Measurements from ENCODE around the gene ZBTB40.

ZBTB40 gene

DNA sequence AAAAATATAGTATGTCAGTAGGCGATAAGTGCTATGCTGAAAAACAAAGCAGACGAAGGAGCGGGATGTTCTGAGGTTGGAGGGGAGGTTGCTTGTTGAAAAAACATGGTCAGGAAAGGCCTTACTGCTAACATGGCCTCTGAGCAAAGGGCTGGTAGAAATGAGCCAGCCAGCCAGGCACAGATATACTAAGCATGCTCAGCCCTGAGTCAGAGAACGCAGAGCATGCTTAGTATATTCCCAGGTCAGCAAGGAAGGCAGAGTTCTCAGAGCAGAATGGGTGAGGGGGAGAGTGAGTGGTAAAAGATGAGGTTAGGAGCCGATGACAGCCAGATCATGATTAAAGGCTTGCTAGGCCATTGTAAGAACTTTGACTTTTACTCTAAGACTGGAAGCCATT, 36.7 kb downstream of the ZBTB40 start:
- Histone ChIP-seq H3K4me1 (ENCODE audit: low read length) (peaks cover 23% of the 10 kb centered on the region), H3K4me2 (ENCODE audit: low read depth, low read length) (no peak overlapping the region), H3K79me2 (ENCODE audit: low read length) (peaks cover 68% of the 10 kb centered on the region), H2AFZ (ENCODE audit: low read length) (no peak overlapping the region), H3K9me3 (replicated peaks; ENCODE audit: insufficient read depth, low read length) (no peaks in the 10 kb centered on the region), H3K4me3 (ENCODE audit: low read length) (no peak overlapping the region), H4K20me1 (ENCODE audit: insufficient read depth, low read length) (no peaks in the 10 kb centered on the region), H3K9ac (ENCODE audit: low read length) (no peak overlapping the region), H3K9me2 (replicated peaks; ENCODE audit: insufficient read depth, low read length) (no peaks in the 10 kb centered on the region), H3K27me3 (replicated peaks; ENCODE audit: insufficient read depth, low read length) (no peaks in the 10 kb centered on the region), H3K27ac (ENCODE audit: low read length) (no peak overlapping the region), H3F3A (ENCODE audit: insufficient read depth, low read length) (peaks cover 7% of the 10 kb centered on the region; the same call in 1 of the 2 replicates), H3K36me3 (replicated peaks; ENCODE audit: insufficient read depth, low read length) (no peaks in the 10 kb centered on the region)
- DNase-seq, result no peak
- TF ChIP-seq EZH2phosphoT487 (IDR thresholded peaks at IDR 0.05; ENCODE audit: low read length) (no peak), EZH2 (optimal IDR thresholded peaks at IDR 0.05; ENCODE audit: low read depth, low read length) (no peak), CTCF (IDR thresholded peaks at IDR 0.05; ENCODE audit: low read length) (no peak)

- no peaks in the 10 kb centered on the region for H3K27me3 ChIP-seq (replicated peaks; ENCODE audit: insufficient read depth, low read length)
- H3K79me2 ChIP-seq (ENCODE audit: low read length), result peaks cover 62% of the 10 kb centered on the region
- peaks cover 33% of the 10 kb centered on the region for H3K4me1 ChIP-seq (ENCODE audit: low read length)
- H2AFZ ChIP-seq (ENCODE audit: low read length), result no peak overlapping the region
- H3K9me3 ChIP-seq (replicated peaks; ENCODE audit: insufficient read depth, low read length), result no peaks in the 10 kb centered on the region
- TF ChIP-seq EZH2phosphoT487 (IDR thresholded peaks at IDR 0.05; ENCODE audit: low read length) (no peak), CTCF (IDR thresholded peaks at IDR 0.05; ENCODE audit: low read length) (no peak), EZH2 (optimal IDR thresholded peaks at IDR 0.05; ENCODE audit: low read depth, low read length) (no peak)
- no peak overlapping the region for H3K9ac ChIP-seq (ENCODE audit: low read length)
- peaks cover 16% of the 10 kb centered on the region for H3F3A ChIP-seq (ENCODE audit: insufficient read depth, low read length)
- no peak for DNase-seq
- H3K36me3 ChIP-seq (replicated peaks; ENCODE audit: insufficient read depth, low read length), result no peaks in the 10 kb centered on the region
- no peak overlapping the region for H3K4me2 ChIP-seq (ENCODE audit: low read depth, low read length)
- H3K9me2 ChIP-seq (replicated peaks; ENCODE audit: insufficient read depth, low read length), result no peaks in the 10 kb centered on the region
- H3K4me3 ChIP-seq (ENCODE audit: low read length), result no peak overlapping the region
- no peak overlapping the region for H3K27ac ChIP-seq (ENCODE audit: low read length)
- no peaks in the 10 kb centered on the region for H4K20me1 ChIP-seq (ENCODE audit: insufficient read depth, low read length)
Measured at GRCh38 chr1:22489278-22489677, 37.6 kb downstream of the ZBTB40 start.

DNA sequence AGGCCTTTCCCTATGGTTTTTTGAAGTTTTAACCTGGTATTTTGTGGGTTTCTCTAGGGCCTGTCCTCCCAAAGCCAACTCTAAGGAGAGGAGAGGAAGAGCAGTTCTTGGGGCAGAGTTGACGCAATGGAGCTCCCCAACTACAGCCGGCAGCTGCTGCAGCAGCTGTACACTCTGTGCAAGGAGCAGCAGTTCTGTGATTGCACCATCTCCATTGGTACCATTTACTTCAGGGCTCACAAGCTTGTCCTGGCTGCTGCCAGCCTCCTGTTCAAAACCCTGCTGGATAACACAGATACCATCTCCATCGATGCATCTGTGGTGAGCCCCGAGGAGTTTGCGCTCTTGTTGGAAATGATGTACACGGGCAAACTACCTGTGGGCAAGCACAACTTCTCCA, 38.2 kb downstream of the ZBTB40 start:
- Histone ChIP-seq H3K9me2 (replicated peaks; ENCODE audit: insufficient read depth, low read length) (no peaks in the 10 kb centered on the region), H2AFZ (ENCODE audit: low read length) (no peak overlapping the region), H4K20me1 (ENCODE audit: insufficient read depth, low read length) (no peaks in the 10 kb centered on the region), H3K9me3 (replicated peaks; ENCODE audit: insufficient read depth, low read length) (no peaks in the 10 kb centered on the region), H3K27me3 (replicated peaks; ENCODE audit: insufficient read depth, low read length) (no peaks in the 10 kb centered on the region), H3K36me3 (replicated peaks; ENCODE audit: insufficient read depth, low read length) (no peaks in the 10 kb centered on the region), H3K4me3 (ENCODE audit: low read length) (no peak overlapping the region), H3K4me2 (ENCODE audit: low read depth, low read length) (no peak overlapping the region), H3K9ac (ENCODE audit: low read length) (no peak overlapping the region), H3K27ac (ENCODE audit: low read length) (no peak overlapping the region), H3K4me1 (ENCODE audit: low read length) (peaks cover 38% of the 10 kb centered on the region), H3K79me2 (ENCODE audit: low read length) (peaks cover 56% of the 10 kb centered on the region), H3F3A (ENCODE audit: insufficient read depth, low read length) (peaks cover 21% of the 10 kb centered on the region)
- TF ChIP-seq EZH2 (optimal IDR thresholded peaks at IDR 0.05; ENCODE audit: low read depth, low read length) (no peak), CTCF (IDR thresholded peaks at IDR 0.05; ENCODE audit: low read length) (no peak), EZH2phosphoT487 (IDR thresholded peaks at IDR 0.05; ENCODE audit: low read length) (no peak)
- DNase-seq, result no peak
